Skin epidermis (tissue), 12 donors: Measurements from ENCODE around the gene ATP6V1C2.

Experiments
- H3K27ac ChIP-seq, 21 experiments: fragments of 200-600 bp; sonication (generic) in 11 of 21; one replicate each; pipeline ENCODE4 v1.5.0; 2020; ENCODE audit warnings: mild to moderate bottlenecking in 3 of 21, inconsistent platforms in 2 of 21, moderate library complexity in 2 of 21
- H3K4me3 ChIP-seq, 7 experiments: fragments of 200-600 bp; sonication (generic) in 2 of 7; one replicate each; pipeline ENCODE4 v1.5.0; 2020; ENCODE audit warnings: inconsistent platforms in 2 of 7, mild to moderate bottlenecking in 2 of 7, moderate library complexity in 1 of 7

The ATP6V1C2 gene

DNA sequence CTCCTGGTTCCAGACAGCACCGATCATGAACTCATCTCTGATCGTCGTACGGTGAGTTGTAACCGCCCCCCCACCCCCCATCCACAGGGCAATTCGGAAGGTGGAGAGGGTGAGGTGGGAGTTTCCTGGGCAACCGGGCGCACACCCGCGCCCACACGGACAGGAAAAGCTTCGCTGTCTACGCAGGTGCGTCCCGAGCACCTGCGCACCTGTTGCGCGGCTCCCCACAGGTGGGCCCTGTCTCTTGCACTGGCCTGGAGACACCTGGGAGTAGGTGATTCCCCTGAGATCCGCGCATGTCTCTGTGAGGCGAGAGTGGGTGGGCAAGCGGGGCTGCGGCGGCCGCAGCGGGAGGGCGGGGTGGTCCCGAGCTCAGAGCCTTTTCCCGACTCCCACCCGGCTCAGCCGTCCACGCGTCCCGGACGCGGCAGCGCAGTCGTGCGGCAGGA, 459 bp upstream of the ATP6V1C2 start:
- peak overlapping the region; percentile 14 to 47 (median 31) for H3K4me3 ChIP-seq
- H3K27ac ChIP-seq, result peak overlapping the region in 8 of 21 experiments; percentile 13 to 71 (median 42)

DNA sequence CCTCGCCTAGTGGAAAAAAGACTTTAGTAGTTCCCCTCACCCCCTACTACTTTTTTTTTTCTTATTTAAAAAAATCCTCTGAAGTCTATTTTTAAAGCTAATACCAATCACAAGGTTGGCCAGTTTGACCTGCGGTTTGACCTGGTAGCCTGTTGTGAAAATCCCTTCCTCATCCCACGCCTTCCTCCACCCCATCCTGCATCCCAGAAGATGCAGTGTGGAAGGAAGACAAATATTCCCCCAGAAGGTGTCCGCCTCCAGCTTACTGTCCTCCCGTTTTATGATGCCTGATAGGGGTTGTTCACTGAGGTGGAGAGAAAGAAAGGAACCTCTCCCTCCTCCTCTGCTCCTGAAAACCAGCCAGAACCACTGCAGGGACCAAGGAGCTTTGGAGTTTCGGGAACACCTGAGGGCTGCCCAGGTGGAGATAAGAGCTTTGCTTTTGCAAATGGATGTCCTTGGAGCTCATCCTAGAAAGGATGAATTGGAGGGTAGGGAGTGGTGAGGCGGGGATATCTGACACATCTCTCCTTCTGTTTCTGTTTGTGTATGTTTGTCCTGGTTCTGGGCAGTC, 909 bp downstream of the ATP6V1C2 start:
- Histone ChIP-seq H3K4me3 (peak overlapping the region in 6 of 7 experiments; percentile 14 to 47 (median 31)), H3K27ac (peak overlapping the region in 1 of 21 experiments; percentile 67)

DNA sequence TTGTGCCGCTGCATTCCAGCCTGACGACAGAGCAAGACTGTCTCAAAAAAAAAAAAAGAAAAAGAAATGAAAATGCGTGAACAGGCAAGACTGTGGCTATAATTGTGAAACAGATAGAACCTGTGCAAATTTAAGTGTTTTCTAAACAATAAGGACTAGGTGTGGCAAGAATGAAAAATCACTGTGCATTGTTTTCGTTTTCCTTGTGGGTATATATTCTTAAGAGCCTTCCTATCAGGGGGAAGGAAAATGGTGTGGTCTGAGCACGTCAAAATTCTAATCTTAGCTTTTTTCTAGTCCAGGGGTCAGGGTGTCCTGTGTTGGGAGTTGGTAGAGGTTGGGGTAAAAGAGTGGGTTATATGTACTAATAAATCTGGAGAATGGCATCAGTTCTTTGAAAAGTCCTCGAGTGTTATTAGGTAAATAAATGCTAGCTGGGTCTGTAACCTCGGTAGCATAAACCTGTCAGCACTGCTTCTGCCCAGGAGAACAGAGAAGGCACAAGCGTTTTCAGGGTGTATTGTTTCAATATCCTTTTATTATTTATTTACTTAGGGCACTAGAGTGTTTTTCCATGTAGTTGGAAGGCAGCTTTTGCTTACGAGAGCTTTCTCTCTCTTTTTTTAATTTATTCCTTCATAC, 11.6 kb downstream of the ATP6V1C2 start:
- H3K4me3 ChIP-seq, result no peak overlapping the region
- H3K27ac ChIP-seq, result no peak overlapping the region

GRCh38 chr2:10733566-10733925, 12.1 kb downstream of the ATP6V1C2 start:
- no peak overlapping the region for H3K4me3 ChIP-seq
- no peak overlapping the region for H3K27ac ChIP-seq

DNA sequence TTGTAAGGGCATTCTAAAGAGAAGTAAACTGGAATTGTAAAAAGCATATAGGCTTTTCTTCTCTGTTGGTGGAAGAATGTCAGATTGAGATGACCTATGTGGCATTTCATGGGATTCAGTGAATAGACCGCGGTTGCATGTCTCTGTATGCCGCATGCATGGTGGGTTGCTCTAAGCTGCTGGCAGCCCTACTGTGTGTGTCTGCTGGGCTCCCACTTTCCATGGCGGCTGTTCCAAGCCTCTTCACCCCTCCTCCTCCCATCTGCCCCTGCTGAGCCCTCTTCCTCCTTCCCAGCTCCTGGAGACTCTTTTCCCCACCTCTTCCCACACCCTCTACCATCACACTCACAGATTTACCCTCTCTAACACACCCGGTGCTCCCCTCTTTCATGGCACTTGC, 12.6 kb downstream of the ATP6V1C2 start:
- no peak overlapping the region for H3K27ac ChIP-seq
- H3K4me3 ChIP-seq, result no peak overlapping the region

GRCh38 chr2:10738192-10738591, 16.8 kb downstream of the ATP6V1C2 start:
- H3K4me3 ChIP-seq, result no peak overlapping the region

GRCh38 chr2:10740226-10740625, 18.8 kb downstream of the ATP6V1C2 start:
- no peak overlapping the region for H3K4me3 ChIP-seq
- no peak overlapping the region for H3K27ac ChIP-seq

More at GRCh38 chr2:10738192-10738591, 16.8 kb downstream of the ATP6V1C2 start:
- H3K27ac ChIP-seq, result no peak overlapping the region

- no peak overlapping the region for H3K4me3 ChIP-seq
- no peak overlapping the region for H3K27ac ChIP-seq
Observed at GRCh38 chr2:10741139-10741538, 19.7 kb downstream of the ATP6V1C2 start.

DNA sequence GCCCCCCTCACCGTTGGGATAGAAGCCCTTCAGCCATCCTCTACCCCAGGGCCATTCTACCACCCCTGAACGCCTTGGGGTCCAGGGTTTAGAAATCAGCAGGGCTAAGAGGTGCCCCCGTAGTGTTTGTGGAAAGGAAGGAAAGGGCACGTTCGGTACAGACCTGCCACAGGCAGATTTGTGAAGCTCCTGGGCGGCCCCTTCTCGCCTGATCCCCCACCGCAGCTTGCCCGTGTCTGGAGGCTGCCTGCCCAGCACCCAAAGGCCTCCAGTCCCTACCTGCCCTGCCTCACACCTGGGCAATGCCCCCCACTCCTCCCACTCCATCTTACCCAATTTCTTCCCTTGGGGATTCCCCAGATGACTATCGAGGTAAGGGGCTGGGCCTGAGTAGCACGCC, 21.2 kb downstream of the ATP6V1C2 start:
- H3K4me3 ChIP-seq, result no peak overlapping the region
- no peak overlapping the region for H3K27ac ChIP-seq

- H3K27ac ChIP-seq, result no peak overlapping the region
- H3K4me3 ChIP-seq, result no peak overlapping the region
Observed at GRCh38 chr2:10750610-10751009, 29.2 kb downstream of the ATP6V1C2 start.

DNA sequence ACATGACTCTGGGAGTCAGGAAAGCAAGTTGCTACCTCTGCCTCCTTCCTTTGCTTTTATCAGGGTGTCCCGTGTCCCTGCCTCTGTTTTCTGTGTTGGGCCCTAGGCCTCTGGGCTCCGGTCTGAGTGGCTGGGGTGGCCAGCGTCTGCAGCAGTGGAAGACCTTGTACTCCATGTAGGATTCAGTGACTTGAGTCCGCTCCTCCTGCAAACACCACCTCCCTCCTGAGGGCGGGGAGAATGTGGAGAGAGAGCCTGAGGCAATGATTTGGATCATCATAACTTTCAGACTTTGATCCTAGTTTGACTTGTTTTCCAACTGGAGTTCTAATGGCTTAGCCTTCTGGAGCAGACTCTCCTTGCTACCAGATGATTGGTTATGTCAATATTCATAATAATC, 30.8 kb downstream of the ATP6V1C2 start:
- Histone ChIP-seq H3K4me3 (no peak overlapping the region), H3K27ac (no peak overlapping the region)

GRCh38 chr2:10753156-10753555, 31.7 kb downstream of the ATP6V1C2 start:
- no peak overlapping the region for H3K4me3 ChIP-seq
- no peak overlapping the region for H3K27ac ChIP-seq

DNA sequence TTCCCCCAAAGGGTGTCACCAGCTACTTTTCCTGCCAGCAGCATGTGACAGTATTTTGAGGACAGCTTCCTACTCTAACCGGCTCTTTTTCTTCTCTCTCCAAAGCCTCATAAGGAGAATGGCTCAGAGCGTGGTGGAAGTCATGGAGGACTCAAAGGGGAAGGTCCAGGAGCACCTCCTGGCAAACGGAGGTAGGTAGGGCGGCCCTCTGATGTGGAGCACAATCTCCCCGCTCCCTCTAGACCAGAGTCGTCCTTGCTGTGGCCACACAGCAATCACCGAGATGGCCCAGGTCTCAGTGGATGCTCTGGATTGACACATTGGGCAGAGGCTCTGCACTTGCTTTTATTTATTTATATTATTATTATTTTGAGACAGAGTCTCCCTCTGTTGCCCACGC, 32.4 kb downstream of the ATP6V1C2 start:
- Histone ChIP-seq H3K27ac (no peak overlapping the region), H3K4me3 (no peak overlapping the region)

DNA sequence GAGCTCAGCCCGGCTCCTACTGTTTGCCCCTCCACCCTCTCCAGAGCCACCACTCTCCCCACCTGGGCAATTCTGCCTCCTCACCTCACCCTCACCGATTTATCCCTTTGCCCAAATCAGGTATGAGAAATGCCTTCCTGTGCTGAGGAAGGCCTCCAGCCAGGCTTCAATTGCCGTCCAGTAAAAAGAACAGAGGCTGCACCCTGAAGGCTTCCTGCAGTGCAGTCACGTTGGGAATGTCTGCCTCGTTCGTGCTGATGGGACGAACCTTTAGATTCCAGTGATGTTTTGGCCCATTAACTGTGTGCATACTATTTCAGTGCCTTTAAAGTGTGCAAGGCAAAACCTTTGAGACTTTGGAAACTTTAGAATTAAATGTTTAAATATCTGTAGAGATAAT, 34.2 kb downstream of the ATP6V1C2 start:
- no peak overlapping the region for H3K27ac ChIP-seq

DNA sequence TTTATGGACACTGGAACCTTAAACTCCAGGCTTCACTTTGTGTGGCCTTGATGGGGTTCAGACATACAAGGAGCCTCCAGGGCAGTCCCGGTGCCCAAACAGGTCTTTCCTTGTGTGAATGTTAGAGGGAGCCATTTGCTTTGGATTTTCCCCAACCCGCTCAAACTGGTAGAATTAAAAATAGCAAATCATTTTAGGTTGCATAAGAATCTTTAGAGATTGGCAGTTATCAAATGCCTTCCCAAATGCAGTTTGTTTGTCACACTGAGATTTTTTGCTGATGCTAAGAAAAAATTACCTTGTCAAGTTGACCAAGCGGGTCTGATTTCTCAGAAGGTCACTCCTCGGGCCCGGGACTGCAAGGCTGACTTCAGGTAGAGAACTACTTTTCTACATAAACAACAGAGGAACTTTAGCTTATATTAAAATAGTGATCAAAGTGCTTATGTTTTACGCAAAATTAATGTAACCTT, 36.4 kb downstream of the ATP6V1C2 start:
- H3K27ac ChIP-seq, result no peak overlapping the region
- no peak overlapping the region for H3K4me3 ChIP-seq

More for the DNA sequence above, 34.2 kb downstream of the ATP6V1C2 start:
- H3K4me3 ChIP-seq, result no peak overlapping the region

GRCh38 chr2:10759151-10759714, 37.8 kb downstream of the ATP6V1C2 start:
- Histone ChIP-seq H3K4me3 (no peak overlapping the region), H3K27ac (no peak overlapping the region)

- H3K27ac ChIP-seq, result no peak overlapping the region
Observed at GRCh38 chr2:10760794-10761504, 39.5 kb downstream of the ATP6V1C2 start.

DNA sequence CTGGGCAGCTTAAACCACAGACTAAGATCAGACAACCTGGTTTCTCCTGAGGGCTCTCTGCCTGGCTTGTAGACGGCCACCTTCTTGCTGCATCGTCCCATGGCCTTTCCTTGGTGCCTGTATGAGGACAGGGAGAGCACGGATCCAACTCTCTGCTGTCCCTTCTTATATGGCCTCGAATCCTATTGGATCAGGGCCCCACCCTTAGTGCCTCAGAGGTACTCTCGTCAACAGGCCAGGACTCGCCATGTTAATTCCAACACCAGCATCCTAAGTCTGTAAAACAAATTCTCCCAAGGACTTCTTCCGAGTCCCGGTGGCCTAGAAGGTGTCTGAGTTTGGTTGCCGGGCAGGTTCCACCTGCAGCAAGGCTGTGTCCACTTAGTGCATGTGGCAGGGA, 40.2 kb downstream of the ATP6V1C2 start:
- H3K4me3 ChIP-seq, result no peak overlapping the region
- no peak overlapping the region for H3K27ac ChIP-seq

More at GRCh38 chr2:10760794-10761504, 39.5 kb downstream of the ATP6V1C2 start:
- no peak overlapping the region for H3K4me3 ChIP-seq

- Histone ChIP-seq H3K27ac (no peak overlapping the region), H3K4me3 (no peak overlapping the region)
Observed at GRCh38 chr2:10762651-10763460, 41.4 kb downstream of the ATP6V1C2 start.

DNA sequence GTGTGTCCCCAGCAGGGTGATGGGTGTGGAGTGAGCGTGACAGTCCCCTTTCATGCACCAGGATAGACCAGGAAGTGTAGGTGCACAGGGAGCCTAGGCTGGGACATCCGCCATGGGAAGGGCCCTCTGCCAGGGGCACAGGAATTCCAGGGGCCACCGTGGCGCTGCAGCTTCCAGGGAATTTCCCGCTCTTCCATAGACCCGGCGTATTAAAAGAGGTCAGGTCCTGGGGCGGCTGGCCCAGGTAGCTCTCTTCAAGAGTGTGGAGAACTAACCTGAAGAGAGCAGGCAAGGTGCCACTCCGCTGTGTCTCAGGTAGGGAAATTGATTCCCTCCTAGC, 42.0 kb downstream of the ATP6V1C2 start:
- Histone ChIP-seq H3K27ac (no peak overlapping the region), H3K4me3 (no peak overlapping the region)
